IPS DF 19.7 (cell line): ENCODE data around the gene MICU1.
A peak's percentile ranks its signal among the peaks of the same experiment; 100 is the strongest.
"Not testable (repeated sequence)": the region's sequence is repeated elsewhere in the genome, so short reads cannot be mapped to it uniquely, and the experiment has no call there.

Source experiments
- DNase-seq: peaks from one replicate; pipeline ENCODE4 v3.0.0-alpha.2; 2013; ENCODE audit warnings: low read depth, low spot score

MICU1 gene

GRCh38 chr10:72455889-72456595 lies 169.8 kb downstream of the MICU1 start:
- DNase-seq = no peak

GRCh38 chr10:72449941-72450441 lies 175.9 kb downstream of the MICU1 start:
- DNase-seq = no peak

- DNase-seq = no peak
Measured at GRCh38 chr10:72445851-72446250, 180.0 kb downstream of the MICU1 start.

GRCh38 chr10:72442969-72443368 lies 182.9 kb downstream of the MICU1 start:
- DNase-seq = not testable (repeated sequence)

- DNase-seq = no peak
Measured at GRCh38 chr10:72435570-72435969, 190.3 kb downstream of the MICU1 start.

GRCh38 chr10:72430936-72431335 lies 194.9 kb downstream of the MICU1 start:
- not testable (repeated sequence) for DNase-seq

GRCh38 chr10:72429931-72430330 lies 195.9 kb downstream of the MICU1 start:
- no peak for DNase-seq

- no peak for DNase-seq
Measured at GRCh38 chr10:72426986-72427385, 198.9 kb downstream of the MICU1 start.

GRCh38 chr10:72425133-72425532 lies 200.7 kb downstream of the MICU1 start:
- DNase-seq = no peak

- no peak for DNase-seq
Measured at GRCh38 chr10:72424561-72424960, 201.3 kb downstream of the MICU1 start.

GRCh38 chr10:72423426-72423825 lies 202.5 kb downstream of the MICU1 start:
- DNase-seq = no peak

GRCh38 chr10:72421885-72422540 lies 203.9 kb downstream of the MICU1 start:
- peak; percentile 77 for DNase-seq

- DNase-seq = no peak
Measured at GRCh38 chr10:72419241-72419640, 206.6 kb downstream of the MICU1 start.

- DNase-seq = no peak
Measured at GRCh38 chr10:72418679-72419078, 207.2 kb downstream of the MICU1 start.

GRCh38 chr10:72417971-72418370 lies 207.9 kb downstream of the MICU1 start:
- DNase-seq = no peak

GRCh38 chr10:72416661-72417060 lies 209.2 kb downstream of the MICU1 start:
- no peak for DNase-seq

GRCh38 chr10:72414642-72415041 lies 211.2 kb downstream of the MICU1 start:
- no peak for DNase-seq

GRCh38 chr10:72409167-72409566 lies 216.7 kb downstream of the MICU1 start:
- no peak for DNase-seq

- no peak for DNase-seq
Measured at GRCh38 chr10:72407927-72408600, 217.8 kb downstream of the MICU1 start.

GRCh38 chr10:72407471-72407870 lies 218.4 kb downstream of the MICU1 start:
- DNase-seq = no peak

GRCh38 chr10:72395581-72395980 lies 230.3 kb downstream of the MICU1 start:
- not testable (repeated sequence) for DNase-seq

- DNase-seq = no peak
Measured at GRCh38 chr10:72392571-72392970, 233.3 kb downstream of the MICU1 start.

GRCh38 chr10:72390764-72391163 lies 235.1 kb downstream of the MICU1 start:
- DNase-seq = no peak
